GM18873 (cell line): Measurements from ENCODE around the gene AHRR.

Experiments
- ATAC-seq: cut with Tn5 transposase; IDR thresholded peaks from one replicate; pipeline ENCODE4 v1.9.1; 2021; ENCODE audit warnings: mild to moderate bottlenecking, moderate library complexity, moderate number of reproducible peaks; ENCODE audit not compliant: unreplicated experiment, low FRiP score

AHRR gene

GRCh38 chr5:451587-452458 is 130.3 kb downstream of the AHRR start:
- no peak for ATAC-seq

- no peak for ATAC-seq
Observed at GRCh38 chr5:452978-453710, 131.6 kb downstream of the AHRR start.

- no peak for ATAC-seq
Observed at GRCh38 chr5:453725-454481, 132.4 kb downstream of the AHRR start.

GRCh38 chr5:454936-455335 is 133.4 kb downstream of the AHRR start:
- no peak for ATAC-seq

- no peak for ATAC-seq
Observed at GRCh38 chr5:455806-456205, 134.3 kb downstream of the AHRR start.

- no peak for ATAC-seq
Observed at GRCh38 chr5:456351-457194, 135.1 kb downstream of the AHRR start.

GRCh38 chr5:457195-457961 is 135.9 kb downstream of the AHRR start:
- ATAC-seq = no peak

GRCh38 chr5:458547-459353 is 137.2 kb downstream of the AHRR start:
- ATAC-seq = no peak

GRCh38 chr5:459562-460272 is 138.2 kb downstream of the AHRR start:
- ATAC-seq = no peak

- ATAC-seq = no peak
Observed at GRCh38 chr5:460273-460625, 138.7 kb downstream of the AHRR start.

GRCh38 chr5:462051-462481 is 140.6 kb downstream of the AHRR start:
- no peak for ATAC-seq

GRCh38 chr5:463301-463700 is 141.8 kb downstream of the AHRR start:
- no peak for ATAC-seq

GRCh38 chr5:463952-464351 is 142.4 kb downstream of the AHRR start:
- ATAC-seq = no peak

GRCh38 chr5:464446-464842 is 142.9 kb downstream of the AHRR start:
- no peak for ATAC-seq

GRCh38 chr5:464843-465590 is 143.5 kb downstream of the AHRR start:
- ATAC-seq = no peak

- ATAC-seq = no peak
Observed at GRCh38 chr5:465591-466403, 144.3 kb downstream of the AHRR start.
